NT2/D1 (cell line): Measurements from ENCODE around the gene UBASH3B.
A peak's percentile ranks its signal among the peaks of the same experiment; 100 is the strongest.
"Not testable (repeated sequence)": the region's sequence is repeated elsewhere in the genome, so short reads cannot be mapped to it uniquely, and the experiment has no call there.

ENCODE experiments used
- DNase-seq: peaks from one replicate; pipeline ENCODE4 v3.0.0-alpha.2; 2011; ENCODE audit warnings: low read depth, low spot score
- H3K27me3 ChIP-seq: 2 replicates; pipeline ENCODE4 v1.6.0; 2011; ENCODE audit warnings: mild to moderate bottlenecking; ENCODE audit not compliant: insufficient read length, insufficient read depth
- H3K36me3 ChIP-seq: 2 replicates; pipeline ENCODE4 v1.6.1; 2011; ENCODE audit warnings: mild to moderate bottlenecking, low read length, mixed read lengths; ENCODE audit not compliant: insufficient read depth, insufficient read length
- H3K4me1 ChIP-seq: 2 replicates; pipeline ENCODE4 v1.5.1; 2011; ENCODE audit not compliant: insufficient read depth, insufficient read length
- H3K4me3 ChIP-seq: 2 replicates; pipeline ENCODE4 v1.5.1; 2011; ENCODE audit warnings: low read depth; ENCODE audit not compliant: insufficient read length
- H3K9ac ChIP-seq: 2 replicates; pipeline ENCODE4 v1.6.0; 2011; ENCODE audit warnings: low read depth; ENCODE audit not compliant: insufficient read length
- H3K9me3 ChIP-seq: 2 replicates; pipeline ENCODE4 v1.5.1; 2011; ENCODE audit warnings: mild to moderate bottlenecking, low read length; ENCODE audit not compliant: insufficient read depth
- SUZ12 ChIP-seq: IDR thresholded peaks from 2 replicates; pipeline ENCODE4 v1.6.1; 2011; ENCODE audit not compliant: insufficient read length, insufficient read depth; ENCODE audit errors: extremely low read depth
- YY1 ChIP-seq: IDR thresholded peaks from 2 replicates; pipeline ENCODE4 v1.6.1; 2011; ENCODE audit not compliant: insufficient read length, insufficient read depth
- ZNF274 ChIP-seq: IDR thresholded peaks from 2 replicates; pipeline ENCODE4 v1.6.1; 2011; ENCODE audit warnings: mild to moderate bottlenecking, low read depth, low read length

The UBASH3B gene, protein sequence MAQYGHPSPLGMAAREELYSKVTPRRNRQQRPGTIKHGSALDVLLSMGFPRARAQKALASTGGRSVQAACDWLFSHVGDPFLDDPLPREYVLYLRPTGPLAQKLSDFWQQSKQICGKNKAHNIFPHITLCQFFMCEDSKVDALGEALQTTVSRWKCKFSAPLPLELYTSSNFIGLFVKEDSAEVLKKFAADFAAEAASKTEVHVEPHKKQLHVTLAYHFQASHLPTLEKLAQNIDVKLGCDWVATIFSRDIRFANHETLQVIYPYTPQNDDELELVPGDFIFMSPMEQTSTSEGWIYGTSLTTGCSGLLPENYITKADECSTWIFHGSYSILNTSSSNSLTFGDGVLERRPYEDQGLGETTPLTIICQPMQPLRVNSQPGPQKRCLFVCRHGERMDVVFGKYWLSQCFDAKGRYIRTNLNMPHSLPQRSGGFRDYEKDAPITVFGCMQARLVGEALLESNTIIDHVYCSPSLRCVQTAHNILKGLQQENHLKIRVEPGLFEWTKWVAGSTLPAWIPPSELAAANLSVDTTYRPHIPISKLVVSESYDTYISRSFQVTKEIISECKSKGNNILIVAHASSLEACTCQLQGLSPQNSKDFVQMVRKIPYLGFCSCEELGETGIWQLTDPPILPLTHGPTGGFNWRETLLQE

DNA sequence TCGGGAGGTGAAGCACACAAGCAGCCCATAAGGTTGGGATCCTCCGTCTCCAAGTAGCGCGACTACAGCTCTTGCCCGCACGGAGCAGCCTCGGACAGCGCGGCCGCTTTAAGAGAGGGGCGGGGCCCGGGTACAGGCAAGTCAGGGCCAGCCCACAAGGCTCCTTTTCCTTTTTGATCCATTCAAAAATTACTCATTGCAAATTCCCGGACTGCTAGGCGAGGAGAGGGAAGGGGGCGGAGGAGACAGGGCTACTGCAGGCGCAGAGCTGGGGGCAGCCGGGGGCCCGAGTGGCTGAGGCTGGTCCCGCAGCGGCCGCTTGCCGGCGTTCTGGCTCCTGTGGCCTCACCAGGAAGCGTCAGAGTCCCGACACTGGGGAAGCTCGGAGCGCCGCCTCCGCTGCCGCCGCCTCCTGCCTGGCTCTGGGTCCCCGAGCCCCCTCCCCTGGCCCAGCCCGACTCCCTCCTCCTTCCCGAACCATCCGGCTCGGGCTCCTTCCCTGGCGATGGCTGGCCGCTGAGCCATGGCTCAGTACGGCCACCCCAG lies at the start of gene UBASH3B:
TSS of gene UBASH3B (plus strand) at position 196 of the 546 bp plus-strand sequence. CDS start at position 524, 328 bp downstream.
- peak within 1 kb of the TSS; percentile 86 for H3K9ac ChIP-seq
- H3K4me1 ChIP-seq, result peaks cover 10% of the 10 kb centered on the region
- no peaks in the 10 kb centered on the region for H3K9me3 ChIP-seq
- TF ChIP-seq SUZ12, result no peak
- no peak for TF ChIP-seq YY1
- no peak for TF ChIP-seq ZNF274
- DNase-seq, result peak; percentile 64
- no peaks in the 10 kb centered on the region for H3K36me3 ChIP-seq
- H3K4me3 ChIP-seq, result peak within 1 kb of the TSS; percentile 80
- peaks cover 17% of the 10 kb centered on the region for H3K27me3 ChIP-seq

- not testable (repeated sequence) for H3K27me3 ChIP-seq, H3K4me1 ChIP-seq, H3K4me3 ChIP-seq, H3K9ac ChIP-seq, H3K9me3 ChIP-seq, DNase-seq, H3K36me3 ChIP-seq
These were observed 48.4 kb upstream of the UBASH3B start for GRCh38 chr11:122607162-122607561.

GRCh38 chr11:122612123-122612824 lies 43.2 kb upstream of the UBASH3B start:
- H3K9ac ChIP-seq, result no peak overlapping the region
- TF ChIP-seq ZNF274 (no peak), YY1 (no peak), SUZ12 (no peak)
- no peaks in the 10 kb centered on the region for H3K9me3 ChIP-seq
- H3K4me1 ChIP-seq, result no peaks in the 10 kb centered on the region
- no peaks in the 10 kb centered on the region for H3K36me3 ChIP-seq
- no peak for DNase-seq
- no peak overlapping the region for H3K4me3 ChIP-seq
- no peaks in the 10 kb centered on the region for H3K27me3 ChIP-seq

DNA sequence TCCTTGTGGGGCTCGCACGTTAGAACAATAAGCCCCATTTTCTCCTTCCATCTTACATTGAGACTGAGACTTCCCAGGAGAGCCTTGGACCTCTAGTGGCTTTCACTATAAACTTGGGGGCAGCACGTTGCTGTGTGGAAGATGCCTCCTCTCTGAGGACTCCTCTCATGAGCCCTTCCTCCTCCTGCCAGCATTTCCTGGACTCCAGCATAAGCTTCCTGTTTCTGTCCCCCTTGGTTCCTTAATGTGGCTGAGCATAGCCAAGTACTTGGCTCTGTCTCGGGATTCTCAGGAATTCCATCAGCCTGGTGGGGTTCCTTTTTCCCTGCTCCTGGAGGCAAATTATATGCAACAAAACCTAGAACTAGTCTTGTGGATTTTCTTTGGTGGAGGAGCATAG lies 38.8 kb upstream of the UBASH3B start:
- no peaks in the 10 kb centered on the region for H3K27me3 ChIP-seq

GRCh38 chr11:122617297-122617696 lies 38.2 kb upstream of the UBASH3B start:
- H3K36me3 ChIP-seq, result no peaks in the 10 kb centered on the region
- no peak overlapping the region for H3K9ac ChIP-seq
- DNase-seq, result no peak
- TF ChIP-seq ZNF274 (no peak), SUZ12 (no peak), YY1 (no peak)
- no peaks in the 10 kb centered on the region for H3K27me3 ChIP-seq
- H3K4me3 ChIP-seq, result no peak overlapping the region
- peaks cover 3% of the 10 kb centered on the region; the same call in 1 of the 2 replicates for H3K9me3 ChIP-seq
- no peaks in the 10 kb centered on the region for H3K4me1 ChIP-seq

More for the DNA sequence above, 38.8 kb upstream of the UBASH3B start:
- no peak overlapping the region for H3K4me3 ChIP-seq
- no peaks in the 10 kb centered on the region for H3K36me3 ChIP-seq
- TF ChIP-seq SUZ12, result no peak
- no peak for TF ChIP-seq YY1
- TF ChIP-seq ZNF274, result no peak
- H3K9me3 ChIP-seq, result peaks cover 3% of the 10 kb centered on the region; the same call in 1 of the 2 replicates
- H3K9ac ChIP-seq, result no peak overlapping the region
- no peak for DNase-seq
- no peaks in the 10 kb centered on the region for H3K4me1 ChIP-seq

- Histone ChIP-seq H3K9ac (no peak overlapping the region), H3K4me1 (no peaks in the 10 kb centered on the region), H3K9me3 (peaks cover 3% of the 10 kb centered on the region; the same call in 1 of the 2 replicates), H3K36me3 (no peaks in the 10 kb centered on the region), H3K27me3 (no peaks in the 10 kb centered on the region), H3K4me3 (no peak overlapping the region)
- TF ChIP-seq ZNF274 (no peak), YY1 (no peak), SUZ12 (no peak)
- no peak for DNase-seq
These were observed 37.6 kb upstream of the UBASH3B start for GRCh38 chr11:122617926-122618325.

GRCh38 chr11:122618927-122619326 lies 36.6 kb upstream of the UBASH3B start:
- H3K9ac ChIP-seq, result no peak overlapping the region
- H3K9me3 ChIP-seq, result peaks cover 3% of the 10 kb centered on the region; the same call in 1 of the 2 replicates
- no peaks in the 10 kb centered on the region for H3K27me3 ChIP-seq
- no peak for DNase-seq
- H3K4me1 ChIP-seq, result no peaks in the 10 kb centered on the region
- TF ChIP-seq YY1 (no peak), SUZ12 (no peak), ZNF274 (no peak)
- no peaks in the 10 kb centered on the region for H3K36me3 ChIP-seq
- H3K4me3 ChIP-seq, result no peak overlapping the region
